Umbilical cord (tissue), 2 donors: Measurements from ENCODE around the gene SMPD4. TPM values are rescaled to one million over a fixed set of nuclear protein-coding genes. Genes with fewer than 3 reads are reported as not detected.
A peak's percentile ranks its signal among the peaks of the same experiment; 100 is the strongest.
"Not testable (repeated sequence)": the region's sequence is repeated elsewhere in the genome, so short reads cannot be mapped to it uniquely, and the experiment has no call there.

Experiments
- DNase-seq: peaks from one replicate; pipeline ENCODE4 v3.0.0-alpha.2; 2015; ENCODE audit warnings: low spot score
- total RNA-seq: library from RNA; depleted of rRNA; stranded (reverse); fragments of >200 nt; gene quantifications from one replicate; pipeline ENCODE4 v1.2.3, GENCODE V29; 2014; ENCODE audit warnings: low replicate concordance; ENCODE audit not compliant: insufficient read depth

The SMPD4 gene
- 28.6 TPM for total RNA-seq

- DNase-seq: peak; percentile 99
Observed at GRCh38 chr2:130181325-130181879, at the start of gene SMPD4. SMPD4 (minus strand) TSS chr2:130181602; CDS start chr2:130176592, 5,010 bp downstream.

- DNase-seq: not testable (repeated sequence)
Observed at GRCh38 chr2:130230907-130231306, 49.5 kb upstream of the SMPD4 start.

GRCh38 chr2:130230376-130230775 lies 49.0 kb upstream of the SMPD4 start:
- not testable (repeated sequence) for DNase-seq

- not testable (repeated sequence) for DNase-seq
Observed at GRCh38 chr2:130229161-130229510, 47.7 kb upstream of the SMPD4 start.

GRCh38 chr2:130228467-130229160 lies 47.2 kb upstream of the SMPD4 start:
- DNase-seq: not testable (repeated sequence)

- not testable (repeated sequence) for DNase-seq
Observed at GRCh38 chr2:130228005-130228404, 46.6 kb upstream of the SMPD4 start.

GRCh38 chr2:130222523-130222922 lies 41.1 kb upstream of the SMPD4 start:
- DNase-seq: not testable (repeated sequence)

GRCh38 chr2:130220505-130220904 lies 39.1 kb upstream of the SMPD4 start:
- not testable (repeated sequence) for DNase-seq

- DNase-seq: not testable (repeated sequence)
Observed at GRCh38 chr2:130219147-130219546, 37.7 kb upstream of the SMPD4 start.

- not testable (repeated sequence) for DNase-seq
Observed at GRCh38 chr2:130207051-130207450, 25.6 kb upstream of the SMPD4 start.

- not testable (repeated sequence) for DNase-seq
Observed at GRCh38 chr2:130203150-130203549, 21.7 kb upstream of the SMPD4 start.

- not testable (repeated sequence) for DNase-seq
Observed at GRCh38 chr2:130202518-130202917, 21.1 kb upstream of the SMPD4 start.

- DNase-seq: no peak
Observed at GRCh38 chr2:130198343-130198742, 16.9 kb upstream of the SMPD4 start, which contains the start of gene TUBA3E. TUBA3E (minus strand) TSS chr2:130198439; CDS start chr2:130198360, 79 bp downstream.

GRCh38 chr2:130196052-130196451 lies 14.7 kb upstream of the SMPD4 start:
- DNase-seq: not testable (repeated sequence)

GRCh38 chr2:130195089-130195635 lies 13.8 kb upstream of the SMPD4 start:
- not testable (repeated sequence) for DNase-seq

- DNase-seq: not testable (repeated sequence)
Observed at GRCh38 chr2:130193824-130194223, 12.4 kb upstream of the SMPD4 start.

GRCh38 chr2:130192451-130192850 lies 11.0 kb upstream of the SMPD4 start:
- DNase-seq: not testable (repeated sequence)

- not testable (repeated sequence) for DNase-seq
Observed at GRCh38 chr2:130191319-130191718, 9.9 kb upstream of the SMPD4 start.

- DNase-seq: no peak
Observed at GRCh38 chr2:130190237-130190636, 8.8 kb upstream of the SMPD4 start.

GRCh38 chr2:130188958-130189357 lies 7.6 kb upstream of the SMPD4 start:
- DNase-seq: not testable (repeated sequence)

- DNase-seq: not testable (repeated sequence)
Observed at GRCh38 chr2:130187859-130188792, 6.7 kb upstream of the SMPD4 start.

GRCh38 chr2:130187268-130187667 lies 5.9 kb upstream of the SMPD4 start:
- no peak for DNase-seq
